B cell (primary cell): ENCODE data around the gene GRID2. TPM values are rescaled to one million over a fixed set of nuclear protein-coding genes. Genes with fewer than 3 reads are reported as not detected.

Experiments used
- ATAC-seq: fragments of 200-7000 bp; cut with Tn5 transposase; one replicate; pipeline ENCODE4 v1.10.0; 2021; ENCODE audit warnings: low read depth, mild to moderate bottlenecking, moderate number of reproducible peaks, moderate library complexity
- CTCF ChIA-PET: fragments of 350-600 bp; sonication (Branson Sonifier 250); formaldehyde crosslinking; loops from one replicate; lab custom pipeline; 2021; ENCODE audit warnings: antibody characterized with exemption, inconsistent platforms; lab: Charles Lee
- POLR2A ChIA-PET: fragments of 350-600 bp; sonication (Branson Sonifier 250); formaldehyde crosslinking; loops from one replicate; lab custom pipeline; 2021; ENCODE audit warnings: antibody characterized with exemption; lab: Charles Lee
- DNase-seq: peaks from one replicate; pipeline ENCODE4 v3.0.0; 2013
- H2AFZ ChIP-seq: 2 replicates; pipeline ENCODE4 v1.6.1; 2012; ENCODE audit warnings: mild to moderate bottlenecking, low read depth, low read length; ENCODE audit not compliant: insufficient read depth, poor library complexity, severe bottlenecking
- H3K27ac ChIP-seq, 2 donors: 1 replicate in 1 of 2; 2 replicates in 1 of 2; pipeline ENCODE4 v1.5.1; 2012 to 2013; ENCODE audit warnings: low read length in 2 of 2, mild to moderate bottlenecking in 2 of 2, moderate library complexity in 1 of 2
- H3K27me3 ChIP-seq, 4 experiments: fragments of 200-600 bp in 1 of 4; sonication (generic) in 1 of 4; replicated peaks in 1 of 4; 1 replicate in 2 of 4; 2 replicates in 2 of 4; pipeline versions ENCODE4 v1.6.1 to v1.7.0; 2013 to 2016; ENCODE audit warnings: low read length in 3 of 4, mild to moderate bottlenecking in 2 of 4, mixed read lengths in 1 of 4, moderate library complexity in 1 of 4; ENCODE audit not compliant: insufficient read depth in 4 of 4, control insufficient read depth in 3 of 4; ENCODE audit errors: control extremely low read depth in 1 of 4
- H3K36me3 ChIP-seq, 2 experiments: replicated peaks in 1 of 2; 1 replicate in 1 of 2; 2 replicates in 1 of 2; pipeline versions ENCODE4 v1.6.1 to v1.7.1; 2013; ENCODE audit warnings: low read length in 1 of 2; ENCODE audit not compliant: insufficient read depth in 2 of 2, control insufficient read depth in 1 of 2; ENCODE audit errors: control extremely low read depth in 1 of 2, extremely low read depth in 1 of 2
- H3K4me1 ChIP-seq, 2 donors: fragments of 200-600 bp in 1 of 2; sonication (generic) in 1 of 2; 1 replicate in 1 of 2; 2 replicates in 1 of 2; pipeline versions ENCODE4 v1.5.1 to v1.6.1; 2013 to 2017; ENCODE audit warnings: low read length in 2 of 2; ENCODE audit not compliant: control insufficient read depth in 2 of 2, insufficient read depth in 2 of 2
- H3K4me2 ChIP-seq: replicated peaks from 2 replicates; pipeline ENCODE3; 2012; ENCODE audit warnings: mild to moderate bottlenecking, low read depth, low read length; ENCODE audit not compliant: poor library complexity, severe bottlenecking
- H3K4me3 ChIP-seq, 5 experiments: fragments of 200-600 bp in 1 of 5; sonication (generic) in 1 of 5; 1 replicate in 3 of 5; 2 replicates in 2 of 5; pipeline versions ENCODE4 v1.5.1 to v1.7.0; 2011 to 2016; ENCODE audit warnings: low read length in 4 of 5, mild to moderate bottlenecking in 4 of 5, low read depth in 2 of 5, control low read depth in 1 of 5, moderate library complexity in 1 of 5; ENCODE audit not compliant: insufficient read depth in 1 of 5; ENCODE audit errors: control extremely low read depth in 1 of 5, extremely low read depth in 1 of 5
- H3K79me2 ChIP-seq: fragments of 200-600 bp; sonication (generic); one replicate; pipeline ENCODE4 v1.6.0; 2016; ENCODE audit warnings: low read length; ENCODE audit not compliant: control insufficient read depth, insufficient read depth
- H3K9ac ChIP-seq: fragments of 200-600 bp; sonication (generic); 2 replicates; pipeline ENCODE4 v1.6.1; 2017; ENCODE audit warnings: mild to moderate bottlenecking, low read length, moderate library complexity
- H3K9me3 ChIP-seq, 3 donors: one replicate each; pipeline versions ENCODE4 v1.6.1 to v1.7.1; 2013; ENCODE audit warnings: low read length in 2 of 3; ENCODE audit not compliant: control insufficient read depth in 2 of 3, insufficient read depth in 1 of 3; ENCODE audit errors: control extremely low read depth in 1 of 3
- H4K20me1 ChIP-seq: 2 replicates; pipeline ENCODE4 v1.6.0; 2012; ENCODE audit warnings: mild to moderate bottlenecking, low read length; ENCODE audit not compliant: insufficient read depth, control insufficient read depth, poor library complexity, severe bottlenecking
- H3K27ac Mint-ChIP-seq: one replicate; pipeline ENCODE4 v1.8.0; 2021; ENCODE audit warnings: mixed read lengths
- H3K27me3 Mint-ChIP-seq: one replicate; pipeline ENCODE4 v1.8.0; 2021; ENCODE audit warnings: mixed read lengths
- H3K4me1 Mint-ChIP-seq: one replicate; pipeline ENCODE4 v1.8.0; 2021; ENCODE audit warnings: mixed read lengths
- H3K4me3 Mint-ChIP-seq: one replicate; pipeline ENCODE4 v1.8.0; 2021; ENCODE audit warnings: mixed read lengths
- H3K9me3 Mint-ChIP-seq: one replicate; pipeline ENCODE4 v1.8.0; 2022; ENCODE audit warnings: mixed read lengths; ENCODE audit not compliant: insufficient read depth
- CTCF ChIP-seq: fragments of 200-600 bp; IDR thresholded peaks from one replicate; pipeline ENCODE4 v1.8.0; 2022; ENCODE audit warnings: antibody characterized with exemption, mild to moderate bottlenecking
- EZH2 ChIP-seq: IDR thresholded peaks from 2 replicates; pipeline ENCODE4 v1.6.1; 2012; ENCODE audit warnings: borderline replicate concordance, low read depth, mild to moderate bottlenecking, moderate library complexity, low read length; ENCODE audit not compliant: insufficient read depth, poor library complexity, severe bottlenecking
- WGBS: methylation state at CpG from one replicate; pipeline ENCODE4 v1.1.5; 2013; ENCODE audit warnings: missing lambda C conversion rate; ENCODE audit not compliant: insufficient coverage; 5-methylcytosine and 5-hydroxymethylcytosine counted together
- intact Hi-C: fragments of 100-400 bp; cut with micrococcal nuclease; formaldehyde crosslinking; loops from one replicate; pipeline ENCODE4 v1.10.0; 2022
- polyA plus RNA-seq: library from polyadenylated mRNA; depleted of rRNA; stranded (reverse); fragments of >200 nt; gene quantifications from 2 replicates; pipeline ENCODE4 v1.2.3, GENCODE V29; 2012
- total RNA-seq, 2 donors: library from RNA; stranded (reverse); fragments of 120-200 nt in 1 of 2; gene quantifications; 1 replicate in 1 of 2; 2 replicates in 1 of 2; pipeline versions ENCODE4 v1.2.3 to v1.2.4, GENCODE V29; 2013 to 2022

Gene GRID2
- total and polyA plus RNA-seq, 2 donors (not counting 1 experiment from before 2014, with no cell fraction given), result not detected

GRCh38 chr4:93501244-93501643 lies 1197.5 kb downstream of the GRID2 start:
- H3K4me3 ChIP-seq, result no peak overlapping the region
- H3K27me3 ChIP-seq, result no peaks in the 10 kb centered on the region
- H3K9ac ChIP-seq, result no peak overlapping the region
- no peaks in the 10 kb centered on the region for H3K4me1 Mint-ChIP-seq
- no peak overlapping the region for H3K27ac Mint-ChIP-seq
- no peaks in the 10 kb centered on the region for H4K20me1 ChIP-seq
- H3K27ac ChIP-seq, result no peak overlapping the region
- intact Hi-C loops, result no loop called here
- ChIA-PET POLR2A (no interaction called here), CTCF (no interaction called here)
- no peaks in the 10 kb centered on the region for H3K27me3 Mint-ChIP-seq
- DNase-seq (no peak), ATAC-seq (no peak)
- no peaks in the 10 kb centered on the region for H3K9me3 ChIP-seq
- H2AFZ ChIP-seq, result no peak overlapping the region
- no peak overlapping the region for H3K4me2 ChIP-seq
- H3K79me2 ChIP-seq, result no peaks in the 10 kb centered on the region
- no CpG with 5 or more reads among the region's 3 CpGs for WGBS
- H3K9me3 Mint-ChIP-seq, result no peaks in the 10 kb centered on the region
- no peaks in the 10 kb centered on the region for H3K36me3 ChIP-seq
- TF ChIP-seq EZH2, result no peak
- no peak for TF ChIP-seq CTCF
- no peak overlapping the region for H3K4me3 Mint-ChIP-seq
- H3K4me1 ChIP-seq, result no peaks in the 10 kb centered on the region

DNA sequence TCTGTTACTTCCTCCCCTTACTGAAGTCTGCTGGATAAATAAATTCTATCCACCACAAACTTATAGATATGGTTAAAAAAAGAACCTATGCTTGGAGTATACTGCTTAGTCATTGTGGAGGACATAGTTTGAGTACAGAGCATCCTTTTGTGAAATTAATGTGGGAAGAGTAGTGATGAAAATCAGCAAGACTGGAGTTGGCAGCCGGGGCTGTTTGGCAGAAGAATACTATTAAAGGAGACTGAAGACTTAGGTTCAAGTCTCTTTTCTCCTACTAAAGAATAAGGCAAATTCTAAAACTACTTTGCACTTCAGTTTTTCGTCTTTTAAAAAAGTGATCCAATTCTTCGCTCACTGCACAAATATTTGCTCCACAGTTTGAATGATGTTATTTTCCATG lies 1198.2 kb downstream of the GRID2 start:
- no peaks in the 10 kb centered on the region for H3K9me3 Mint-ChIP-seq
- no peak for ATAC-seq

More for the DNA sequence above, 1198.2 kb downstream of the GRID2 start:
- Histone ChIP-seq H3K4me2 (no peak overlapping the region), H3K27ac (no peak overlapping the region), H2AFZ (no peak overlapping the region), H3K79me2 (no peaks in the 10 kb centered on the region), H3K9me3 (no peaks in the 10 kb centered on the region), H3K4me1 (no peaks in the 10 kb centered on the region), H4K20me1 (no peaks in the 10 kb centered on the region), H3K4me3 (no peak overlapping the region), H3K36me3 (no peaks in the 10 kb centered on the region), H3K27me3 (no peaks in the 10 kb centered on the region), H3K9ac (no peak overlapping the region)
- Mint-ChIP-seq H3K4me3 (no peak overlapping the region), H3K27ac (no peak overlapping the region), H3K27me3 (no peaks in the 10 kb centered on the region), H3K4me1 (no peaks in the 10 kb centered on the region)
- CTCF ChIA-PET, result no interaction called here
- no peak for TF ChIP-seq EZH2
- no peak for TF ChIP-seq CTCF
- POLR2A ChIA-PET, result no interaction called here
- no CpG with 5 or more reads among the region's 3 CpGs for WGBS
- no peak for DNase-seq
- intact Hi-C loops, result no loop called here
